Fibroblast of lung (primary cell): Measurements from ENCODE around the gene KCTD16. TPM values are rescaled to one million over a fixed set of nuclear protein-coding genes. Genes with fewer than 3 reads are reported as not detected.

Experiments used
- DNase-seq, 2 donors: peaks; one replicate each; pipeline versions ENCODE4 v3.0.0 to v3.0.0-alpha.2; 2010; ENCODE audit warnings: low read depth in 2 of 2
- H2AFZ ChIP-seq: 2 replicates; pipeline ENCODE4 v1.5.1; 2012; ENCODE audit warnings: low read length, control low read depth, inconsistent platforms
- H3K27ac ChIP-seq: 2 replicates; pipeline ENCODE4 v1.5.1; 2011; ENCODE audit warnings: low read length, control low read depth; ENCODE audit not compliant: insufficient read depth
- H3K27me3 ChIP-seq: 2 replicates; pipeline ENCODE4 v1.5.1; 2011; ENCODE audit warnings: mild to moderate bottlenecking, low read length; ENCODE audit not compliant: control insufficient read depth, insufficient read depth
- H3K36me3 ChIP-seq: 2 replicates; pipeline ENCODE4 v1.5.1; 2011; ENCODE audit warnings: low read length; ENCODE audit not compliant: control insufficient read depth, insufficient read depth
- H3K4me1 ChIP-seq: 2 replicates; pipeline ENCODE4 v1.5.1; 2011; ENCODE audit warnings: low read length; ENCODE audit not compliant: control insufficient read depth, insufficient read depth; ENCODE audit errors: extremely low read depth
- H3K4me2 ChIP-seq: 2 replicates; pipeline ENCODE4 v1.5.1; 2011; ENCODE audit warnings: low read length, control low read depth; ENCODE audit not compliant: insufficient read depth; ENCODE audit errors: extremely low read depth
- H3K4me3 ChIP-seq, 4 experiments: fragments of 200-600 bp in 1 of 4; sonication (generic) in 1 of 4; replicated peaks in 1 of 4; 2 replicates each; pipeline ENCODE4 v1.5.1; 2011 to 2016; ENCODE audit warnings: low read length in 4 of 4, low read depth in 3 of 4, mild to moderate bottlenecking in 3 of 4, control low read depth in 2 of 4, inconsistent platforms in 1 of 4, mixed read lengths in 1 of 4; ENCODE audit not compliant: insufficient read depth in 1 of 4; ENCODE audit errors: control extremely low read depth in 1 of 4
- H3K79me2 ChIP-seq: 2 replicates; pipeline ENCODE4 v1.5.1; 2012; ENCODE audit warnings: mild to moderate bottlenecking, low read length, inconsistent platforms; ENCODE audit not compliant: control insufficient read depth, insufficient read depth
- H3K9ac ChIP-seq: 2 replicates; pipeline ENCODE4 v1.5.1; 2011; ENCODE audit warnings: mild to moderate bottlenecking, low read length, control low read depth; ENCODE audit not compliant: insufficient read depth
- H3K9me3 ChIP-seq: 2 replicates; pipeline ENCODE4 v1.5.1; 2012; ENCODE audit warnings: low read depth, low read length; ENCODE audit not compliant: control insufficient read depth, insufficient read depth
- H4K20me1 ChIP-seq: 2 replicates; pipeline ENCODE4 v1.5.1; 2011; ENCODE audit warnings: low read length; ENCODE audit not compliant: control insufficient read depth, insufficient read depth; ENCODE audit errors: extremely low read depth
- EZH2 ChIP-seq: IDR thresholded peaks from 2 replicates; pipeline ENCODE4 v1.5.1; 2012; ENCODE audit warnings: low read length, control low read depth, mild to moderate bottlenecking; ENCODE audit errors: missing control alignments
- polyA plus RNA-seq, 2 donors: library from polyadenylated mRNA; depleted of rRNA in 1 of 2; stranded (reverse) in 1 of 2; unstranded in 1 of 2; fragments of >200 nt; gene quantifications; 2 replicates each; pipeline ENCODE4 v1.2.1, GENCODE V29; 2011 to 2012; ENCODE audit warnings: missing spikeins in 1 of 2
- total RNA-seq: library from RNA; depleted of rRNA; stranded (reverse); fragments of >200 nt; gene quantifications from 2 replicates; pipeline ENCODE4 v1.2.1, GENCODE V29; 2014
- TF ChIP-seq, protein P1 (sequence below), 2 donors: IDR thresholded peaks in 1 of 2; conservative IDR thresholded peaks in 1 of 2; 1 replicate in 1 of 2; 2 replicates in 1 of 2; pipeline ENCODE4 v1.5.1; 2011 to 2012; ENCODE audit warnings: low read length in 2 of 2, control low read depth in 1 of 2, inconsistent platforms in 1 of 2, low read depth in 1 of 2, mild to moderate bottlenecking in 1 of 2

KCTD16 gene
- total and polyA plus RNA-seq, 2 donors (not counting 1 experiment from before 2014, with no cell fraction given) = 0.32 to 1.2 TPM

GRCh38 chr5:144318011-144318410, 147.3 kb downstream of the KCTD16 start:
- Histone ChIP-seq H3K9ac (no peak overlapping the region), H3K79me2 (no peaks in the 10 kb centered on the region), H3K4me2 (no peak overlapping the region), H3K4me1 (no peaks in the 10 kb centered on the region), H3K9me3 (no peaks in the 10 kb centered on the region), H3K27ac (no peak overlapping the region), H3K27me3 (no peaks in the 10 kb centered on the region), H4K20me1 (no peaks in the 10 kb centered on the region), H2AFZ (no peak overlapping the region), H3K4me3 (no peak overlapping the region), H3K36me3 (no peaks in the 10 kb centered on the region)
- TF ChIP-seq, protein P1, sequence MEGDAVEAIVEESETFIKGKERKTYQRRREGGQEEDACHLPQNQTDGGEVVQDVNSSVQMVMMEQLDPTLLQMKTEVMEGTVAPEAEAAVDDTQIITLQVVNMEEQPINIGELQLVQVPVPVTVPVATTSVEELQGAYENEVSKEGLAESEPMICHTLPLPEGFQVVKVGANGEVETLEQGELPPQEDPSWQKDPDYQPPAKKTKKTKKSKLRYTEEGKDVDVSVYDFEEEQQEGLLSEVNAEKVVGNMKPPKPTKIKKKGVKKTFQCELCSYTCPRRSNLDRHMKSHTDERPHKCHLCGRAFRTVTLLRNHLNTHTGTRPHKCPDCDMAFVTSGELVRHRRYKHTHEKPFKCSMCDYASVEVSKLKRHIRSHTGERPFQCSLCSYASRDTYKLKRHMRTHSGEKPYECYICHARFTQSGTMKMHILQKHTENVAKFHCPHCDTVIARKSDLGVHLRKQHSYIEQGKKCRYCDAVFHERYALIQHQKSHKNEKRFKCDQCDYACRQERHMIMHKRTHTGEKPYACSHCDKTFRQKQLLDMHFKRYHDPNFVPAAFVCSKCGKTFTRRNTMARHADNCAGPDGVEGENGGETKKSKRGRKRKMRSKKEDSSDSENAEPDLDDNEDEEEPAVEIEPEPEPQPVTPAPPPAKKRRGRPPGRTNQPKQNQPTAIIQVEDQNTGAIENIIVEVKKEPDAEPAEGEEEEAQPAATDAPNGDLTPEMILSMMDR (conservative IDR thresholded peaks at IDR 0.05 in 1 of 2, IDR thresholded peaks at IDR 0.05 in 1 of 2; ENCODE audit: low read depth in 1 of 2, low read length in 2 of 2) = no peak
- TF ChIP-seq EZH2 = no peak
- no peak for DNase-seq

- H3K36me3 ChIP-seq = no peaks in the 10 kb centered on the region
- no peak overlapping the region for H3K27ac ChIP-seq
- TF ChIP-seq EZH2 = no peak
- TF ChIP-seq, protein P1 (conservative IDR thresholded peaks at IDR 0.05 in 1 of 2, IDR thresholded peaks at IDR 0.05 in 1 of 2; ENCODE audit: low read depth in 1 of 2, low read length in 2 of 2) = no peak
- no peaks in the 10 kb centered on the region for H4K20me1 ChIP-seq
- no peaks in the 10 kb centered on the region for H3K4me1 ChIP-seq
- no peaks in the 10 kb centered on the region for H3K9me3 ChIP-seq
- H3K9ac ChIP-seq = no peak overlapping the region
- H3K4me2 ChIP-seq = no peak overlapping the region
- H2AFZ ChIP-seq = no peak overlapping the region
- no peaks in the 10 kb centered on the region for H3K27me3 ChIP-seq
- DNase-seq = no peak
- no peaks in the 10 kb centered on the region for H3K79me2 ChIP-seq
- H3K4me3 ChIP-seq = no peak overlapping the region
These were observed 147.8 kb downstream of the KCTD16 start for GRCh38 chr5:144318460-144318859.

DNA sequence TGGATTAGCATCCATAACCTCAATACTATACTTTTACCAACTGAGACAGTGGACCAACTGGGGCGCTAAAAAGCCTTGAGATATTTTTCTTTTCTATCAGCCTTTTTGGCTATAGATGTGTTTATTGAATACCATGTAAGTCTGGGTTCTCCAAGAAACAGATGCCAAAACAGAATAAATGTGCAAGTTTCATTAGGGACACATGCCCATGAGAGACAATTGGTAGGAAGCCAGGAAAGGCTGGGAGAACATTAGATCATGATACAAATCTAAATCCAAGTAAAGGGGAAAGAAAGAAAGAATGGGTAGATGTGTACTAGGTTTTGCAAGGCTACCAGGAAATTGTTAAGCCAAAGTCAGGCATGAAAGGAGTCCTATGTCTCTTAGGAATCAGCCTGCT, 152.5 kb downstream of the KCTD16 start:
- H3K79me2 ChIP-seq = no peaks in the 10 kb centered on the region
- H3K9ac ChIP-seq = no peak overlapping the region
- H3K36me3 ChIP-seq = no peaks in the 10 kb centered on the region
- no peak overlapping the region for H2AFZ ChIP-seq
- H3K4me3 ChIP-seq = no peak overlapping the region
- no peaks in the 10 kb centered on the region for H4K20me1 ChIP-seq
- H3K4me1 ChIP-seq = no peaks in the 10 kb centered on the region
- H3K27me3 ChIP-seq = no peaks in the 10 kb centered on the region
- no peak overlapping the region for H3K4me2 ChIP-seq
- TF ChIP-seq EZH2 = no peak
- TF ChIP-seq, protein P1 (conservative IDR thresholded peaks at IDR 0.05 in 1 of 2, IDR thresholded peaks at IDR 0.05 in 1 of 2; ENCODE audit: low read depth in 1 of 2, low read length in 2 of 2) = no peak
- DNase-seq = no peak
- no peak overlapping the region for H3K27ac ChIP-seq
- H3K9me3 ChIP-seq = no peaks in the 10 kb centered on the region
